GM23248 (cell line): Measurements from ENCODE around the gene FOXP3. TPM values are rescaled to one million over a fixed set of nuclear protein-coding genes. Genes with fewer than 3 reads are reported as not detected.

ENCODE experiments used
- DNase-seq: peaks from one replicate; pipeline ENCODE4 v3.0.0-alpha.2; 2015
- H2AFZ ChIP-seq: fragments of 200-600 bp; sonication (generic); 2 replicates; pipeline ENCODE4 v1.6.1; 2016; ENCODE audit warnings: antibody characterized with exemption
- H3F3A ChIP-seq: fragments of 200-600 bp; sonication (generic); 2 replicates; pipeline ENCODE4 v1.6.1; 2016; ENCODE audit warnings: mild to moderate bottlenecking, antibody characterized with exemption, mixed run types; ENCODE audit not compliant: insufficient read depth
- H3K27ac ChIP-seq: fragments of 200-600 bp; sonication (generic); 2 replicates; pipeline ENCODE4 v1.5.1; 2016; ENCODE audit warnings: mild to moderate bottlenecking
- H3K27me3 ChIP-seq: fragments of 200-600 bp; sonication (generic); replicated peaks from 2 replicates; pipeline ENCODE4 v1.6.1; 2016; ENCODE audit warnings: mild to moderate bottlenecking; ENCODE audit not compliant: insufficient read depth
- H3K36me3 ChIP-seq: fragments of 200-600 bp; sonication (generic); 2 replicates; pipeline ENCODE4 v1.6.1; 2016; ENCODE audit warnings: low read depth, mild to moderate bottlenecking
- H3K4me1 ChIP-seq: fragments of 200-600 bp; sonication (generic); 2 replicates; pipeline ENCODE4 v1.6.1; 2016; ENCODE audit warnings: mild to moderate bottlenecking; ENCODE audit not compliant: insufficient read depth
- H3K4me2 ChIP-seq: fragments of 200-600 bp; sonication (generic); one replicate; pipeline ENCODE4 v1.6.1; 2016; ENCODE audit warnings: mild to moderate bottlenecking; ENCODE audit not compliant: unreplicated experiment
- H3K4me3 ChIP-seq: fragments of 200-600 bp; sonication (generic); 2 replicates; pipeline ENCODE4 v1.5.1; 2016; ENCODE audit warnings: mild to moderate bottlenecking
- H3K79me2 ChIP-seq: fragments of 200-600 bp; sonication (generic); 2 replicates; pipeline ENCODE4 v1.6.1; 2016; ENCODE audit warnings: mild to moderate bottlenecking; ENCODE audit not compliant: insufficient read depth
- H3K9ac ChIP-seq: fragments of 200-600 bp; sonication (generic); 2 replicates; pipeline ENCODE4 v1.6.1; 2016; ENCODE audit warnings: mild to moderate bottlenecking
- H3K9me2 ChIP-seq: fragments of 200-600 bp; sonication (generic); 2 replicates; pipeline ENCODE4 v1.6.1; 2016; ENCODE audit warnings: mixed run types, mild to moderate bottlenecking, moderate library complexity; ENCODE audit not compliant: insufficient read depth
- H3K9me3 ChIP-seq: fragments of 200-600 bp; sonication (generic); one replicate; pipeline ENCODE4 v1.6.1; 2017; ENCODE audit warnings: low read depth
- H4K20me1 ChIP-seq: fragments of 200-600 bp; sonication (generic); 2 replicates; pipeline ENCODE4 v1.6.0; 2016; ENCODE audit not compliant: insufficient read depth
- EZH2 ChIP-seq: fragments of 200-600 bp; sonication (generic); IDR thresholded peaks from 2 replicates; pipeline ENCODE4 v1.6.1; 2018; ENCODE audit warnings: antibody characterized with exemption, mild to moderate bottlenecking; ENCODE audit not compliant: insufficient read depth, poor library complexity, severe bottlenecking
- EZH2phosphoT487 ChIP-seq: fragments of 200-600 bp; sonication (generic); IDR thresholded peaks from 2 replicates; pipeline ENCODE4 v1.6.1; 2018; ENCODE audit warnings: antibody characterized with exemption, moderate library complexity, mild to moderate bottlenecking, low read depth; ENCODE audit not compliant: insufficient read depth
- WGBS, 2 experiments: methylation state at CpG; one replicate each; pipeline ENCODE4 v1.1.6; 2015 to 2017; ENCODE audit warnings: low lambda C conversion rate in 2 of 2, low coverage in 1 of 2; ENCODE audit errors: missing lambda C conversion rate in 2 of 2; 5-methylcytosine and 5-hydroxymethylcytosine counted together
- in situ Hi-C: fragments of 300-500 bp; cut with MboI; formaldehyde crosslinking; loops from 2 replicates; pipeline ENCODE4 v1.15.0; 2020
- polyA plus RNA-seq: library from polyadenylated mRNA; unstranded; fragments of >200 nt; fragmentation: Nextera tagmentation; extraction: Ambion mirVana; gene quantifications from 2 replicates; pipeline ENCODE4 v1.2.1, GENCODE V29; 2016
- total RNA-seq: library from RNA; depleted of rRNA; stranded (reverse); fragments of >200 nt; shearing (Covaris generic); gene quantifications from 2 replicates; pipeline ENCODE4 v1.2.3, GENCODE V29; 2014

FOXP3 gene
- total and polyA plus RNA-seq, 2 experiments from 2014 or later, result 0.08 TPM; not detected in 1

- no peaks in the 10 kb centered on the region for H3K79me2 ChIP-seq
- no peak overlapping the region for H3K4me3 ChIP-seq
- H3K36me3 ChIP-seq, result no peaks in the 10 kb centered on the region
- no peak overlapping the region for H3K4me2 ChIP-seq
- H4K20me1 ChIP-seq, result no peaks in the 10 kb centered on the region
- H3K27ac ChIP-seq, result no peak overlapping the region
- no peak overlapping the region for H3K9ac ChIP-seq
- TF ChIP-seq EZH2 (no peak), EZH2phosphoT487 (no peak)
- no peaks in the 10 kb centered on the region for H3K4me1 ChIP-seq
- in situ Hi-C loops, result no loop called here
- no peaks in the 10 kb centered on the region for H3K27me3 ChIP-seq
- no peak for DNase-seq
- no peaks in the 10 kb centered on the region for H3F3A ChIP-seq
- no peaks in the 10 kb centered on the region for H3K9me3 ChIP-seq
- H3K9me2 ChIP-seq, result no peaks in the 10 kb centered on the region
- no peak overlapping the region for H2AFZ ChIP-seq
- WGBS, 2 experiments, result 33 to 34% methylated on average over 10 to 24 of the region's 28 CpGs
These were observed 54.9 kb downstream of the FOXP3 start for GRCh38 chrX:49209434-49210251.

DNA sequence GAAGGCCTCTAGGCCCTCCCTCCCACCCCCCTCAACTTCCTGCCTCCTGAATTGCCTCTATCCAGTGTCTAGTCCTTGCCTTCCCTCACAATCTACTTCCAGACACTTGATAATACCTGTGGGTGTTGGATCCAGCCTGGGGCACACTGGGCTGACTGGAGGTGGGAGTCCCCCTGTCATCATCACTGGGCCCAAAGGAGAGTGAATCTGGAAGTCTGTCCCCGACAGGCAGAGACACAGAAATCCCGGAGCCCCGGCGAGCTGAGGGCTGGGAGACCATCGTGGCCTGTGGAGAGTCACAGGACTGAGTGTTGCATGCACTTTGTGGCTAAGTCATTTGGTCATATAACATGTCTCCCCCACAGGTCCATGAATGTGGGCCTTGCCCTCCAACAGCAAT lies 56.1 kb downstream of the FOXP3 start:
- in situ Hi-C loops, result no loop called here
- Histone ChIP-seq H3K36me3 (no peaks in the 10 kb centered on the region), H3F3A (no peaks in the 10 kb centered on the region), H3K9ac (no peak overlapping the region), H3K9me2 (no peaks in the 10 kb centered on the region), H2AFZ (no peak overlapping the region), H3K79me2 (no peaks in the 10 kb centered on the region), H3K4me3 (no peak overlapping the region), H3K27me3 (no peaks in the 10 kb centered on the region), H3K9me3 (no peaks in the 10 kb centered on the region), H4K20me1 (no peaks in the 10 kb centered on the region), H3K4me1 (no peaks in the 10 kb centered on the region), H3K4me2 (no peak overlapping the region), H3K27ac (no peak overlapping the region)
- DNase-seq, result no peak
- no peak for TF ChIP-seq EZH2
- 58% methylated on average over 5 of the region's 5 CpGs for WGBS, 2 experiments

GRCh38 chrX:49206543-49206942 lies 58.0 kb downstream of the FOXP3 start:
- no peak for DNase-seq
- Histone ChIP-seq H3K9me3 (no peaks in the 10 kb centered on the region), H3K4me3 (no peak overlapping the region), H3K36me3 (no peaks in the 10 kb centered on the region), H3F3A (no peaks in the 10 kb centered on the region), H3K27ac (no peak overlapping the region), H3K4me2 (no peak overlapping the region), H3K9ac (no peak overlapping the region), H2AFZ (no peak overlapping the region), H4K20me1 (no peaks in the 10 kb centered on the region), H3K27me3 (no peaks in the 10 kb centered on the region), H3K4me1 (no peaks in the 10 kb centered on the region), H3K9me2 (no peaks in the 10 kb centered on the region), H3K79me2 (no peaks in the 10 kb centered on the region)
- in situ Hi-C loops, result no loop called here
- TF ChIP-seq EZH2phosphoT487 (no peak), EZH2 (no peak)
- 75 to 79% methylated on average over 1 to 2 of the region's 8 CpGs for WGBS, 2 experiments

DNA sequence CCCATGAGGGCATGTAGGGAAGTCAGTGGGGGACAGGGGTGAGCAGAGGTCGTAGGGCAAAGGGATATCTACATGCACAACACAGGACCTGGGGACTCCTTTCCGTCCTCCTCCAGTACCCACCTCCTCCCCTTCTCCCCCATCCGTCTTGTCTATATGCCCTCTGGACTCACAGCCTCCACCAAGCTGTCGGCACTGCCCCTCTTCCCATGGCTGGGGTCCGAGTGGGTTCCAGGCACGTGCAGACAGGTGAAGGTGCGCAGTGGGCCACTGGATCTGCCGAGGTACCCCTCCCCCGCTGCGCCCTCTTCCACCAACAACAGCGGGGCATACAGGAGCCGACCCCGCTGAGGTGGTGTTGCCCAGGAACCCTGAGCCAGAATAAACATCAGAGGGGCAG lies 59.1 kb downstream of the FOXP3 start:
- H3K79me2 ChIP-seq, result no peaks in the 10 kb centered on the region
- no peak overlapping the region for H2AFZ ChIP-seq
- DNase-seq, result no peak
- no peaks in the 10 kb centered on the region for H3K9me3 ChIP-seq
- H3K4me2 ChIP-seq, result no peak overlapping the region
- no peaks in the 10 kb centered on the region for H3F3A ChIP-seq
- no peak overlapping the region for H3K9ac ChIP-seq
- no peak overlapping the region for H3K4me3 ChIP-seq
- H3K9me2 ChIP-seq, result no peaks in the 10 kb centered on the region
- 44 to 46% methylated on average over 5 to 13 of the region's 13 CpGs for WGBS, 2 experiments
- H3K36me3 ChIP-seq, result no peaks in the 10 kb centered on the region
- in situ Hi-C loops, result no loop called here
- H3K27ac ChIP-seq, result no peak overlapping the region
- H3K4me1 ChIP-seq, result no peaks in the 10 kb centered on the region
- no peak for TF ChIP-seq EZH2
- no peak for TF ChIP-seq EZH2phosphoT487
- H4K20me1 ChIP-seq, result no peaks in the 10 kb centered on the region
- no peaks in the 10 kb centered on the region for H3K27me3 ChIP-seq

GRCh38 chrX:49204709-49205108 lies 59.8 kb downstream of the FOXP3 start:
- no peak overlapping the region for H3K9ac ChIP-seq
- H4K20me1 ChIP-seq, result no peaks in the 10 kb centered on the region
- H3K4me1 ChIP-seq, result no peaks in the 10 kb centered on the region
- H2AFZ ChIP-seq, result no peak overlapping the region
- H3K9me2 ChIP-seq, result no peaks in the 10 kb centered on the region
- no peak overlapping the region for H3K27ac ChIP-seq
- TF ChIP-seq EZH2 (no peak), EZH2phosphoT487 (no peak)
- H3K9me3 ChIP-seq, result no peaks in the 10 kb centered on the region
- no peaks in the 10 kb centered on the region for H3K27me3 ChIP-seq
- no peak overlapping the region for H3K4me3 ChIP-seq
- in situ Hi-C loops, result no loop called here
- no peak for DNase-seq
- H3K79me2 ChIP-seq, result no peaks in the 10 kb centered on the region
- H3K36me3 ChIP-seq, result no peaks in the 10 kb centered on the region
- H3F3A ChIP-seq, result no peaks in the 10 kb centered on the region
- 0 to 30% methylated on average over 3 to 4 of the region's 4 CpGs for WGBS, 2 experiments
- no peak overlapping the region for H3K4me2 ChIP-seq
